Sigmoid colon (tissue), 4 donors: Measurements from ENCODE around the gene TUBGCP3.

Experiments
- EP300 ChIP-seq, 4 donors: sonication (generic); formaldehyde crosslinking; IDR thresholded peaks; one replicate each; pipeline ENCODE4 v1.6.1; 2017; ENCODE audit warnings: antibody characterized with exemption in 4 of 4
- TF ChIP-seq, protein P1 (sequence below), 4 experiments: fragments of 450-650 bp in 3 of 4; fragments of 200-600 bp in 1 of 4; IDR thresholded peaks; one replicate each; pipeline ENCODE4 v1.5.1; 2016 to 2019; ENCODE audit warnings: antibody characterized with exemption in 4 of 4, mild to moderate bottlenecking in 3 of 4, moderate library complexity in 2 of 4

DNA sequence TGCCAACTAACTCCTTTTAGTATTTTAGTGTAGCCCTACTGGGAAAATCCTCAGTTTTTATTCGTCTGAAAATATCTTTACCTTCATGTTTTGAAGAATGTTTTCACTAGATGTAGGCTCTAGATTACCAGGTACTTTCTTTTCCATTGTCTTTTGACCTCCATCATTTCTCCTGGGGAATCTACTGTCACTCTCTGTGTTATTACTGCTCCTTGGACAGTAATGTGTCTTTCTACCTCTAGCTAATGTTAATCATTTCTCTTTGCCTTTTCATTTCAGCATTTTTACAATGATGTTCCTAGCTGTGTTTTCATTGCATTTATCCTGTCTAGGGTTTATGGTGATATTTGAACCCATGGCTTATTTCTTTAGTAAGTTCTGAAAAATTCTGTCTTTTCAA is 149.9 kb downstream of the TUBGCP3 start:
- no peak for TF ChIP-seq EP300 (IDR thresholded peaks at IDR 0.05)
- TF ChIP-seq, protein P1, sequence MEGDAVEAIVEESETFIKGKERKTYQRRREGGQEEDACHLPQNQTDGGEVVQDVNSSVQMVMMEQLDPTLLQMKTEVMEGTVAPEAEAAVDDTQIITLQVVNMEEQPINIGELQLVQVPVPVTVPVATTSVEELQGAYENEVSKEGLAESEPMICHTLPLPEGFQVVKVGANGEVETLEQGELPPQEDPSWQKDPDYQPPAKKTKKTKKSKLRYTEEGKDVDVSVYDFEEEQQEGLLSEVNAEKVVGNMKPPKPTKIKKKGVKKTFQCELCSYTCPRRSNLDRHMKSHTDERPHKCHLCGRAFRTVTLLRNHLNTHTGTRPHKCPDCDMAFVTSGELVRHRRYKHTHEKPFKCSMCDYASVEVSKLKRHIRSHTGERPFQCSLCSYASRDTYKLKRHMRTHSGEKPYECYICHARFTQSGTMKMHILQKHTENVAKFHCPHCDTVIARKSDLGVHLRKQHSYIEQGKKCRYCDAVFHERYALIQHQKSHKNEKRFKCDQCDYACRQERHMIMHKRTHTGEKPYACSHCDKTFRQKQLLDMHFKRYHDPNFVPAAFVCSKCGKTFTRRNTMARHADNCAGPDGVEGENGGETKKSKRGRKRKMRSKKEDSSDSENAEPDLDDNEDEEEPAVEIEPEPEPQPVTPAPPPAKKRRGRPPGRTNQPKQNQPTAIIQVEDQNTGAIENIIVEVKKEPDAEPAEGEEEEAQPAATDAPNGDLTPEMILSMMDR (IDR thresholded peaks at IDR 0.05), result no peak
